ENCODE measurements around the gene CAMK4. TPM values are rescaled to one million over a fixed set of nuclear protein-coding genes. Genes with fewer than 3 reads are reported as not detected.
"Not testable (repeated sequence)": the region's sequence is repeated elsewhere in the genome, so short reads cannot be mapped to it uniquely, and the experiment has no call there.

Gene CAMK4
- total RNA-seq, 1 donor from 2014 or later: 82.8 TPM

- intact Hi-C loops (cut with micrococcal nuclease): no loop called here
Measured at GRCh38 chr5:111372799-111373198, 148.6 kb downstream of the CAMK4 start.

- intact Hi-C loops (cut with micrococcal nuclease): no loop called here
Measured at GRCh38 chr5:111374380-111374779, 150.2 kb downstream of the CAMK4 start.

- intact Hi-C loops (cut with micrococcal nuclease): no loop called here
Measured at GRCh38 chr5:111375645-111376044, 151.5 kb downstream of the CAMK4 start.

- intact Hi-C loops (cut with micrococcal nuclease): no loop called here
Measured at GRCh38 chr5:111377306-111377705, 153.1 kb downstream of the CAMK4 start.

DNA sequence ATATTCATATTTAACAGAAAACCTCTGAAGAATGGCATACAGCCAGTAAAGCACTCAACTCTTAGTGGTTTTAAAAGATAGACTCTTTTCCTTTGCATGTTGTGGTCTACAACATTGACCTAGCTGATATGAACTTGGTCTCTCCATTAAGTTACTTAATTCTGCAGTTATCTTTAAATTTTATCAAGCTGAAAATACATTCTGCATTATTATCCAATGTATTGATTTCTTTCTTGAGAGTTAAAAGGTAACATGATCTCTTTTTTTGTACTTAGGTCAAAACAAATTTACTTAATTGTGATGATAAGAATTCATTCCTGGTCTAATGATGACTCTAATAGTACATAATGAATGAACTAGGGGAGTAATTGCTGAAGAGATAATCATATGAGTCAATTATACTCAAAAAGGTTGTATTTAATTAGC, 155.2 kb downstream of the CAMK4 start:
- intact Hi-C loops (cut with micrococcal nuclease): no loop called here

- intact Hi-C loops (cut with micrococcal nuclease): no loop called here
Measured at GRCh38 chr5:111383288-111383970, 159.2 kb downstream of the CAMK4 start.

- intact Hi-C loops (cut with micrococcal nuclease): no loop called here
Measured at GRCh38 chr5:111384220-111384619, 160.0 kb downstream of the CAMK4 start.

GRCh38 chr5:111385051-111385450, 160.9 kb downstream of the CAMK4 start:
- intact Hi-C loops (cut with micrococcal nuclease): no loop called here

DNA sequence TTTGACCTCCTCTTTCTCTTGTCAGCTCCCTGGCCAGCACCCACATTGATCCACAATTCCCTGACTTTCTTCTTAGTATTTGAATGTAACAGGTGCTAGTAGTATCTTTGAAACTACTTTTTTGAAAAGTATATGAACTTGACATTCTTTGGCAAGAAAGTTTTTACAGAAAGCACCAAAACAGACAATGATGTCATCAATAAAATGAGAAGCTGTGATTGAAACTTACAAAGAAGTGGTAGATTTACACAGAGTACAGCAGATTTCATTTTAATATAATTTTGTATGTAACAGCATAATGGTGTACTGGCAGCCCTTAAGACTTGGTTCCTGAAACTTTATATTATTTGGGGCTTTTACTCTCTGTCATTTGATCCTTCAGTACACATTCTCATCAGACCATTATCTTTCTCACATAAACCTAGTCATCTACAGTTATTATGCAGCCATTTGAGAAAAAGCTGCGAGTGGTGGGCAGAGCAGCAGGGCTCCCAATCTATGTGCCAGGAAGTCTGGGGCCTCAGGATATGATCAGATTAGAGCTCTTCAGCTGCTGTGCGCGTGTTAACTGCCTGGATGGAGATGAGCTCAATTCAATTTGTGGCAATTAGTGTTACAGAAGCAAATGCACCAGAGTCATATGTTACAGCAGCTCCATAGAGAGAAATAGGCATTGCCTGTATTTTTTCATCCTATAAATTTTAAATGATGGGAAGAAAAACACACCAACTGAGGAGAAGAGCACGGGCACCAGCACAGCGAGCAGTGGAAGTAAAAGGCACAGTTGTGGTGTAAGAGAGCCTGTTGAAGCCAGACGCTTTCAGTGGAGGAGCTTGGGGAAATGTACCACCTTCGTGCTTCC, 162.0 kb downstream of the CAMK4 start:
- intact Hi-C loops (cut with micrococcal nuclease): no loop called here

DNA sequence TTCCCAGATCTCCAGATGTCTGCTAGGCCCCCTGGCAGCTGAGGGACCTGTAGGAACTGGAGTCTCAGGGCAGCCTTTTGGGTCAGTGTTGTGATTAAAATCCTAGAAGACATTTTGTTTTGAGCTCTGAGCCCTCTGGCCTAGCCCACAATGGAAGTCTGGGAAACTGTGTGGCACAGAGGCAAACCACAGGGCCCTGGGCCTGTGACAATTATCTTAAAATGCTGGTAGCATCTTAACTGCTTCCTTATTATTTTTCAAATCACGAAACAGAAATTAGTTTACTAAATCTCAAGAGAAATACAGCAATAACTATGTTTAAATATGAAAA, 162.6 kb downstream of the CAMK4 start:
- intact Hi-C loops (cut with micrococcal nuclease): no loop called here

DNA sequence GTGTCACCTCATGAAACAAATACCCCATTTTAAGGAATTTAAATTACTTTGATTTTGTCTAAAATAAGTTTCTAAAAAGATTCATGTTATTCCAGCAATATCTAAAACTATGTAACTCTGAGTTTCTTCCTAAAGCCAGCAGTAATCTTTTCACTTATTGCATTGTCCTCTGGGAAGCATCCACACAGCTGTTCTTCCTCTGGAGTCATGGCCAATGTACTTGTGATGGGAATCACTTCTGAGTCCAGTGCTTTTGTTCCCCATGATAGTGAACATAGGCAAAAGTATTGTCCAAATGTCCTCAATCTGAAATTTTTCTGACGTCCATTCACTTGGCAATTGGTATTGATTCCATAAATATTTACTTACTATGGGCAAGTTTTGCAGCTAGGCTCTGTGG, 163.2 kb downstream of the CAMK4 start:
- intact Hi-C loops (cut with micrococcal nuclease): no loop called here

DNA sequence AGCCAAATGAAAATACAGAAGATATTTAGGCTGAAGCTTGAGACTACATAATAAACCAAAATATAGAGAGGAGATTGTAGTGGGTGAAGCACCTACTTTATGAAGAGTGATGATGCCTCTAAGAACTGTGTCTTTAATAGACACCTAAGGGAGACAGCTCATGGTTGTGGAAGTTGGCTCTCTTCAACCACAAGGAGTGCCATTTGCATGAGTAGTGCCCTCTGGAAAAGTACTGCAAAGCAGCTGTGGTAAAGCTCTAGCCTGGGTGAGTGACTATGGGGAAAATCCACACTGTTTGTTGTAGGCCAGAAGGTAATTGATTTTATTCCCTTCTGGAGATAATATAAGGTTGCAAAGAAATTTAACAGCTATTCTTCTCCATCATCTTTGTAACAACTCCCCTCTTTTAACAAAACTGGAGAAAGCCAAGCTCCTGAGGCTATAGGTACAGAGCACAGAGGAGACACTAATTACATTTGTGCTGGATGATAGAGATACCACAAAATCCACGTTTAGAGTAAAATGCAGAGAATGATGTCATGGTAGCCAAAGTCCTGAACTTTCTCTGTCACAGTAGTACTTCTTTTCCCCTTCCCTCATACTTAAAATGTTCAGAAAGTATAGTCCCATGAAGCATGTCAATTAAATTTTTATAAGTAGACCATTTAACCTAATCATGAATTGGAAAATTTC, 165.4 kb downstream of the CAMK4 start:
- intact Hi-C loops (cut with micrococcal nuclease): no loop called here

DNA sequence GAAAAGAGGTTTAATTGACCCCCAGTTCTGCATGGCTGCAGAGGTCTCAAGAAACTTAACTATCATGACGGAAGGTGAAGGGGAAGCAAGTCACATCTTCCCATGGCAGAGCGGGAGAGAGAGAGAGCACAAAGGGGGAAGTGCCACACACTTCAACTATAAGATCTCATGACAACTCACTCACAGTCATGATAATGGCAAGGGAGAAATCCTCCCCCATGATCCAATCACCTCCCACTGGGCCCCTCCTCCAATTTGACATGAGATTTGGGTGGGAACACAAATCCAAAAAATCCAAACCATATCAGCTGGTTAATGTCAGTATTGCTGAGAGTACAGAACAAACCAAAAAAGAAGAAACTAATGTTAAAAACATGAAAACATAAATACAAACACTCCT, 168.0 kb downstream of the CAMK4 start:
- intact Hi-C loops (cut with micrococcal nuclease): no loop called here

DNA sequence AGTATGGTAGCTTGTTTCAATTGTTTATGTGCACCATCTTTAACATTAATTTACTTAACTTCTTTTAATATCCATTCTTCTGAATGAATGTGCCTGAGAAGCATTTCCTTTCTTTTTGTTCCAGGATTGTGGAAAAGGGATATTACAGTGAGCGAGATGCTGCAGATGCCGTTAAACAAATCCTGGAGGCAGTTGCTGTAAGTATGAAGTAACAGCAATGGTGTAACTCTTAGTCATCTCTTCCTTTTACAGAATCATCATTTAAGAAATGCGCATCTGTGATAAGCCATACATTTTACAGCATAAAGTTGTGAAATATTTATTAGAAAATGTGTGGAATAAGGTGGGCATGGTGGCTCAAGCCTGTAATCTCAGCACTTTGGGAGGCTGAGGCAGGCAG, 170.4 kb downstream of the CAMK4 start:
- intact Hi-C loops (cut with micrococcal nuclease): no loop called here

DNA sequence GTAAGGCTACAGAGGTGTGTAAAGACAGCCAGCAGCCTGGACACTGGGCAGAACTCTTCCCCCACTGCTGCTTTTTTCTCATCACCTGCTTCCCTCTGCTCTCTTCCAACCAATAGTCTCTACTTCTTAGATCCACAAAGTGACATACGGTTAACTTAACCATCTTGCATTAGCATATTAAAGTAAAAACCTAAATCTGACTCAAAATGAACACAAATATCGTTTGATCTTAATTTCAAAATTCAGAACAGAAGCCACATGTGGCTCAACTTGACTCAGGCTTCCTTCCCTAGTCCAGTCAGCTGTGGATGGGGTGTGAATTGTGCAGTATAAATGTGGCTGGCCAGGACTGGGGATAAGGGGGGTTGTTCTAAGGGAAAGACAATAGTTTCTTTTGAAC, 173.8 kb downstream of the CAMK4 start:
- intact Hi-C loops (cut with micrococcal nuclease): no loop called here

DNA sequence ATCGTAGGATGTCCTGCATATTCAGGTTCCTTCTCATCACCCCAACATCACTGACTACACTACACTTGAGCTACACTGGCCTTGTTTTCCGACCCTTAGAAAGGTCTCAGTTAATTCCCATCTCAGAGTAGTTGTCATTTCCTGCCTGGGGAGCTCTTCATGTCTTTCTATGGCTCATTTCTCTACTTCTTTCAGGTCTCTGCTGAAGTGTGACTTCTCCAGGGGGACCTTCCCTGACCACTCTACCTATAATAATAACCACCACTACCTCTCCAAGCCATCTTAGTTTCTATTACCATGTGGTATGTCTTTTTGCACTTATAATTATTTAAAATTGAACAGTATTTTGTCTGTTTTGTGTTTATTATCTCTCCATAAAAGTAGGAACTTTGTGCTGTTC, 174.9 kb downstream of the CAMK4 start:
- intact Hi-C loops (cut with micrococcal nuclease): no loop called here

DNA sequence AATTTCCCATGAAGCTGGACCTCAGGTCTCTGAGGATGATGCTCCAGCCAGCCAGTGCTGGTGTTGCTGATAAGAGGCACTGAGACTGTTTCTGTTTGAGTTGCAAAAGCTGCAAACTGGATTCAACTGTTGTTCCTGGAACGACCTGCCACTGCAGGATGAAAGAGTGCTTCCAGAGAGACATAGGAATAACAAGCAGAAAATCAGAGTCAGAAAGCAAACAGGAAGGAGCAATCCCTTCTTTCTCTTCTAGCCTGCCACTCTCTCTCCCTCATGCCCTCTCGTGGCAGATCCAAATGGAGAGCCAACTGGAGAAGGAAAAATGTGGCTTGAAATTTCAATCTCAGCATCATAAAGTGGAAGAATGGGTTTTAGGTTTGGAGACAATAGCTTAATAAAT, 177.7 kb downstream of the CAMK4 start:
- intact Hi-C loops (cut with micrococcal nuclease): no loop called here

GRCh38 chr5:111404270-111404769, 180.1 kb downstream of the CAMK4 start:
- intact Hi-C loops (cut with micrococcal nuclease): no loop called here

GRCh38 chr5:111407562-111407961, 183.4 kb downstream of the CAMK4 start:
- intact Hi-C loops (cut with micrococcal nuclease): no loop called here

DNA sequence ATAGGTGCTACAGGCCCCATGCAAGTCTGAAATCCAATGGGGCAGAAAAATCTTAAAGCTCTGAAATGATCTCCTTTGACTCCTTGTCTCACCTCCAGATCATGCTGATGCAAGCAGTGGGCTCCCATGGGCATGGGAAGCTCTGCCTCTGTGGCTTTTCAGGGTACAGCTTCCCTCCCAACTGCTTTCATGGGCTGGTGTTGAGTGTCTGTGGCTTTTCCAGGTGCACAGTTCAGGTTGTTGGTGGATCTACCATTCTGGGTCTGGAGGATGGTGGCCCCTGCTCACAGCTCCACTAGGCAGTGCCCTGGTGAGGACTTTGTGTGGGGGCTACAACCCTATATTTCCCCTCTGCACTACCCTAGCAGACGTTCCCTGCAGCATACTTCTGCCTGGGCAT, 184.6 kb downstream of the CAMK4 start:
- intact Hi-C loops (cut with micrococcal nuclease): no loop called here

- intact Hi-C loops (cut with micrococcal nuclease): not testable (repeated sequence)
Measured at GRCh38 chr5:111409266-111409665, 185.1 kb downstream of the CAMK4 start.

- intact Hi-C loops (cut with micrococcal nuclease): not testable (repeated sequence)
Measured at GRCh38 chr5:111410067-111410466, 185.9 kb downstream of the CAMK4 start.
